HG02852 (cell line): ENCODE results near the gene KIFC1.
A peak's percentile ranks its signal among the peaks of the same experiment; 100 is the strongest.

ENCODE experiments used
- ATAC-seq: cut with Tn5 transposase; IDR thresholded peaks from one replicate; pipeline ENCODE4 v1.9.1; 2021; ENCODE audit warnings: mild to moderate bottlenecking, moderate library complexity; ENCODE audit not compliant: unreplicated experiment

The KIFC1 gene

DNA sequence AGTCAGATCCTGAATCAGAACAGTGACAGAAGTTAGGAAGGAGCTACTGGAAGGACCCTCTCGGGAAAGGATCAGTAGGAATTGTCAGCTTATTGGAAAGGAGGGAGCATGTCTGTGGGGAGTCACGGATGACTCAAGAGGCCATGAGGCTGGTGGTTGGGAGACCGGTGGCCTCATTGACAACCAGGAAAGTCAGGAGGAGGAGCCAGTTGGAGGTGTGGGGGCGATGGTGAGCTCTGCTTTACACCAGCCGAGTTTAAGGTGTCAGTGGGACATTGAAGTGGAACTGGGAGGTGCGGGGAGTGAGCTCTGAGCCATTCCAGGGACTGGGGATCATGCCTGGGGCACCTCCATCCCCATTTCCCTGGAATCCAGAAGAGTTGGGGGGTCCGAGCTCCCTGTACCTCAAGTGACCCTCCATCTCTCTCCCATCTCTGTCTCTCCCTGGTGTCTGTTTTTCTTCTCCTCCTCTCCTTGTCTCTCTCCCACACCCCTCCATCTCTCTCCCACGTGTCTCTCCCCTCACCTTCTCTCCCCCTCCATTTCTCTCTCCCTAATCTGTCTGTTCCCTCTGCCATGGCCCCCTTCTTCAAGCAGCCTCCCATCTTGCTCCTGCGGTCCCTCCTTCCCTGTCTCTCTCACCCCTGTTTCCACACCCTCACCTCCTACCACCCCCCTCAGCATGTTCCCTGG is 48.5 kb downstream of the KIFC1 start:
- no peak for ATAC-seq

DNA sequence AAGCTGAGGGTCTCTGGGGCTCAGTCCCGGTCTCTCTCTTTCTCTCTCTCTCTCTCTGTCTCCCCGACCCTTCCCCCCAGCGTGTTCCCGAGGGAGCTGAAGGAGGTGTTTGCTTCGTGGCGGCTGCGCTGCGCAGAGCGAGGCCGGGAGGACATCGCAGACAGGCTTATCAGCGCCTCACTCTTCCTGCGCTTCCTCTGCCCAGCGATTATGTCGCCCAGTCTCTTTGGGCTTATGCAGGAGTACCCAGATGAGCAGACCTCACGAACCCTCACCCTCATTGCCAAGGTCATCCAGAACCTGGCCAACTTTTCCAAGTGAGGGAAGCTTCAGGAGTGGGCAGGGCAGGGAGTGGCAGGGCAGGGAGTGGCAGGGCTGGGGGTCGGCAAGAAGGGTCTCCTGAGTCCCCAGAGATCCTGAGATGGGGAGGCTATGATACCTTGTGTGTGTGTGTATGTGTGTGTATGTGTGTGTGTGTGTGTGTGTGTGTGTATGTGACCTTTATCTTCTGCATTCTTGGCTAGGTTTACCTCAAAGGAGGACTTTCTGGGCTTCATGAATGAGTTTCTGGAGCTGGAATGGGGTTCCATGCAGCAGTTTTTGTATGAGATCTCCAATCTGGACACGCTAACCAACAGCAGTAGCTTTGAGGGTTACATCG is 49.2 kb downstream of the KIFC1 start:
- no peak for ATAC-seq

DNA sequence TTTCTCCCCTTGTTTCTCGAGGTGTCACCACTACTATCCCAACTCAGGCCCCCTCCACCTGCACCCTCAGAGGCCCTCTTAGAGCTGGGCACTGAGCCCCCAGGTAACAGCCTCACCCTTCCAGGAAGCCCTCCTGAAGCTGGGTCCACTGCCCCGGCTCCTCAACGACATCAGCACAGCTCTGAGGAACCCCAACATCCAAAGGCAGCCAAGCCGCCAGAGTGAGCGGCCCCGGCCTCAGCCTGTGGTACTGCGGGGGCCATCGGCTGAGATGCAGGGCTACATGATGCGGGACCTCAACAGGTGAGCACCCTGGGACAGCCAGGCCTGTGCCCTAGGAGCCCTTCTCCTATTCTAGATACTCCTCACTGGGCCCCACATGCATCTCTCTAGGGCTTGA is 49.8 kb downstream of the KIFC1 start:
- no peak for ATAC-seq

DNA sequence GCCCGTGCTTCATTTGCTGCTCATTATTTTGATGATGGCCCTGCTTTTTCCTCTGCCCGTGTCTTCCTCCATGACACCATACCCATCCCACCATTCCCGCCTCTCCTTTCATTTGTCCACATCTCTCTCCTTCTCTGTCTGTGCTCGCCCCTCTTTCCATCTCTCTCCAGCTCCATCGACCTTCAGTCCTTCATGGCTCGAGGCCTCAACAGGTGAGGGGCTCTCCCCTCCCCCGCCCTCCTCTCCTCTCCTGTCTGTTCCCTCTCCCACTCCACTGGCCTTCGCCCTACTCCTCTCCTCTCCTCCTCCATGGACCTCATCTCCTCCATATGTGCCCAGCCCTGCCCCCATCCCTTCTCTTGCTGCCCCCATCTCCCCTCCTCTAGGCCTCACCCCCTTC is 50.7 kb downstream of the KIFC1 start:
- no peak for ATAC-seq

DNA sequence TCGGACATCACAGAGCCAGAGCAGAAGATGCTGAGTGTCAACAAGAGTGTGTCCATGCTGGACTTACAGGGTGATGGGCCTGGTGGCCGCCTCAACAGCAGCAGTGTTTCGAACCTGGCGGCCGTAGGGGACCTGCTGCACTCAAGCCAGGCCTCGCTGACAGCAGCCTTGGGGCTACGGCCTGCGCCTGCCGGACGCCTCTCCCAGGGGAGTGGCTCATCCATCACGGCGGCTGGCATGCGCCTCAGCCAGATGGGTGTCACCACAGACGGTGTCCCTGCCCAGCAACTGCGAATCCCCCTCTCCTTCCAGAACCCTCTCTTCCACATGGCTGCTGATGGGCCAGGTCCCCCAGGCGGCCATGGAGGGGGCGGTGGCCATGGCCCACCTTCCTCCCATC is 51.4 kb downstream of the KIFC1 start:
- ATAC-seq: no peak

DNA sequence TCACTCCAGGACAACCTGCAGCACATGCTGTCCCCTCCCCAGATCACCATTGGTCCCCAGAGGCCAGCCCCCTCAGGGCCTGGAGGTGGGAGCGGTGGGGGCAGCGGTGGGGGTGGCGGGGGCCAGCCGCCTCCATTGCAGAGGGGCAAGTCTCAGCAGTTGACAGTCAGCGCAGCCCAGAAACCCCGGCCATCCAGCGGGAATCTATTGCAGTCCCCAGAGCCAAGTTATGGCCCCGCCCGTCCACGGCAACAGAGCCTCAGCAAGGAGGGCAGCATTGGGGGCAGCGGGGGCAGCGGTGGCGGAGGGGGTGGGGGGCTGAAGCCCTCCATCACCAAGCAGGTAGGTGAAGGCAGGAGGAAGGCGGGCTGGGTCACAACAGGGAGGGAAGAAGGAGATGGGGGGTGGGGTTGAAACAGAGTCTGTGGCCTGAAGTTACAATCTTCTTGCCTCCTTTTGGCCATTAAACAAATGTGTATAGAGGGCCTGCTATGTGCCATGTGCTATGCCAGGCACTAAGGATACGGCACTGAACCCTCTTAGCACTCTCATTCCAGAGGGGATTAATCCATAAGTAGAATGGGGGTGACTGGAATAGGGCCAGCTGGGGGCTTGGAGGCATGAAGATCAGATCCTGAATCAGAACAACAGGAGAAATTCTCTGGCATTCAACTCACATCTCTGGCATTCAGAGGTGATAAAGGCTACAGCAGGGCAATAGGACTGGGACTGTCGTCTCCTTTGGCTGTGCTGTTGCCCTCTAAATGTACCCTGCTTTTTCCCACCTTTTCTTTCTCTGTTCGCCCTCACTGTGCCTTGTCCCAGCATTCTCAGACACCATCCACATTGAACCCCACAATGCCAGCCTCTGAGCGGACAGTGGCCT is 52.2 kb downstream of the KIFC1 start:
- ATAC-seq: no peak

DNA sequence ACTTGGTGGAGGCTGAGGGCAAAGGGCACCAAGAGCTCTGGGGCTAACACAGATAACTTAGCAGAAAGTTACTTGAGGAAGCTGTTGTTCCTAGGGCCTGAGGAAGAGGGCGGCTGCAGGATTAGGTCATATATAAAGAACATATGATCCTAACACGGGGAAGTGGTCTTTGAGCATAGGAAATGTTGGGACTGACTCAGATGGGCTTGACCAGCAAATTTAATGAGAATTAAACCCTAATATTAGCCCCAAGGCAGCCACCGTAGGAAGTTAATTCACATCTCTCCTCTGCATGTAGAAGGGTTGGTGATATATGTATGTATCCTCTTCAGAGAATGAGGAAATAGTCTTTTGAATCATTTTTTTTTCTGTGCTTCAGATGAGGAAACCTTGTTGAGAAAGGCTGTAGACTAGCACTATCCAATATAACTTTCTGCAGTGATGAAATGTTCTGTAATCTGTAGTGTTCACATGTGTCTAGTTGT is 53.5 kb downstream of the KIFC1 start:
- no peak for ATAC-seq

DNA sequence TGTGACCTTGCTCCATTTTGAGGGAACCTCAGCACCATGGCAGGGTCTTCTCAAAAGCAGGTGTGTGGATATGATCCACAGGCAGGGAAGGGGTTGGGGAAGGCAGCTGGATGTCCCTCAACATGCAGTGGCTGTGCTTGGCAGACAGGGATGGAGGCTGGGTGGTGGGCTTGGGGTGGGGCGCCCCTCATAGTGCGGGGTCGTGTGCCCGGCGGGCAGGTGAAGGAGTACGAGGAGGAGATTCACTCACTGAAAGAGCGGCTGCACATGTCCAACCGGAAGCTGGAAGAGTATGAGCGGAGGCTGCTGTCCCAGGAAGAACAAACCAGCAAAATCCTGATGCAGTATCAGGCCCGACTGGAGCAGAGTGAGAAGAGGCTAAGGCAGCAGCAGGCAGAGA is 54.7 kb downstream of the KIFC1 start:
- ATAC-seq: no peak

DNA sequence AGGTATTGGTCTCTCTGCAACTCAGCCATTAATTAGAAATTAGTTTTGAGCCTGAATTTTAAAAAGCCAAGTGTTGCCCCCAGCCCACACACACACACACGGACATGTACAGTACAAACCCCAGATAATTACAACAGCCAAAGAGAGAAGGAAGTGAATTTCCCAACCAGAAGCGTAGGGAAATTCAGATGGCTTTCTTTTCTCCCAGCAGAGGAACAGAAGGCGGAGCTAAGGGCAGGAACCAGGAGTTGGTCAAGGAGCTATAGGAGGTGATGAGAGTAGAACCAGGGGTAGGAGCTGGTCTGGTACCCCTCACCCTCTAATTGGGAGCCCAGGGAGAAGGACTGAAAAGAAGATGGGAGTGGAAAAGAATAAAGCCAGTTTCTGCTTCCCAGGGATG is 58.8 kb downstream of the KIFC1 start:
- ATAC-seq: no peak

DNA sequence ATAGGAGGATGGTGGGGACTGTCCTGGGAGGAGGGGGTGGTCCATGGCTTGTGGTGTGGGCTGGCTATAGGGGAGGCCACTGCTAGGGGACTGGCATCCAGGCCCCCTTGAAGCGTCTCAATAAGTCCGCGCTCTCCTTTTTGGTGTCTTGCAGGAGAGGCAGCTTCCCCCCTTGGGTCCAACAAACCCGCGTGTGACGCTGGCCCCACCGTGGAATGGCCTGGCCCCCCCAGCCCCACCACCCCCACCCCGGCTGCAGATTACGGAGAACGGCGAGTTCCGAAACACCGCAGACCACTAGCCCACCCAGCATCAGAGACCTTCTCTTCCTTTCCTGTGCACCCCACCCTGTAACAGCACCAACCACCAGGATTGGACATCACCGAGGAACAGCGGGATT is 60.0 kb downstream of the KIFC1 start:
- ATAC-seq: no peak

DNA sequence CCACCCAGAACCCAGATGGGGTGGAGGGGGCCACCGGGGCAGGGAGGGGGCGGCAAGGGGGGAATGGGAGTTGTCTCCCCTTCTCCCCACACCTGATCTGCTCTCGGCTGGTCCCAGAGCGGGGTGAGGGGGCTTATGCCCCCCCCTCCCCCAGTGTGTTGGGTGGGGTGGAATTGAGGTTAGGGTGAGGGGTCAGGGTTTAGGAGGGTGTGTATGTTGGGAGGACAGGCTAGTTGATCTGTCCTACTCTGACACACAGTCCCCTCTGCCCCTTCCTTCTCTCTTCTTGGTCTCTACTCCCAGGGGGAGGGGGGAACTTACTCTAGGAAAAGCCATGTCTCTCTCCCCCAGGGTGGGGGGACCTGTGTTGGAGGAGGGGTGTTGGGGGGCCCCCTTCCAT is 60.9 kb downstream of the KIFC1 start:
- ATAC-seq: no peak

DNA sequence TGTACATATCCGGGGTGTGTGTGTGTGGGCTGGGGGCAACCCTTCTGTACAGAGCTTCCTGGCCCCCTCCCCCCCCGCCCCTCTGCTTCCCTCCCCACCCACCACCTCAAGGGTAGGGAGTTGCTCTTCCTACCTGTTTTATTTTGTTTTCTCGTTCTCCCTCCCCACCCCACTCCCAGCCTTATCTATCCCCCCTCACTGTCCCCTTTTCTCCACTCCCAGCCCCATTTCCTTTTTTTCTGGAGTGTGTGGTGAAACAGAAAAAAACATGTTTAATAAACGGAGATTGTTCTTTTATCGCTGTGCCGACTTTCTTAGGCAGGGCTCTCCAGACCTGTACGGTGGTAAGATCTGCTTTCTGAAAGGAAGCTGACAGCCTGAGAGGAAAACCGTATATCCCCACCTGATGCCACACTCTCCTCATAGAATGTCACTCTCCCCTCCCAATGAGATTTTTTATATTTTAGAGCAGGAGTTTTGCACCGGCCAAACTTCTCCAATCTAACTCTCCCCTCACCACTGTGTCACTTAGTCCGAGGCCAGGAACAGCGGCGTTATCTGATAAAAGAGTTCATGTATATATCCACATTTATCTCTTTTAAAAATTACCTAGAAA is 61.9 kb downstream of the KIFC1 start:
- no peak for ATAC-seq

DNA sequence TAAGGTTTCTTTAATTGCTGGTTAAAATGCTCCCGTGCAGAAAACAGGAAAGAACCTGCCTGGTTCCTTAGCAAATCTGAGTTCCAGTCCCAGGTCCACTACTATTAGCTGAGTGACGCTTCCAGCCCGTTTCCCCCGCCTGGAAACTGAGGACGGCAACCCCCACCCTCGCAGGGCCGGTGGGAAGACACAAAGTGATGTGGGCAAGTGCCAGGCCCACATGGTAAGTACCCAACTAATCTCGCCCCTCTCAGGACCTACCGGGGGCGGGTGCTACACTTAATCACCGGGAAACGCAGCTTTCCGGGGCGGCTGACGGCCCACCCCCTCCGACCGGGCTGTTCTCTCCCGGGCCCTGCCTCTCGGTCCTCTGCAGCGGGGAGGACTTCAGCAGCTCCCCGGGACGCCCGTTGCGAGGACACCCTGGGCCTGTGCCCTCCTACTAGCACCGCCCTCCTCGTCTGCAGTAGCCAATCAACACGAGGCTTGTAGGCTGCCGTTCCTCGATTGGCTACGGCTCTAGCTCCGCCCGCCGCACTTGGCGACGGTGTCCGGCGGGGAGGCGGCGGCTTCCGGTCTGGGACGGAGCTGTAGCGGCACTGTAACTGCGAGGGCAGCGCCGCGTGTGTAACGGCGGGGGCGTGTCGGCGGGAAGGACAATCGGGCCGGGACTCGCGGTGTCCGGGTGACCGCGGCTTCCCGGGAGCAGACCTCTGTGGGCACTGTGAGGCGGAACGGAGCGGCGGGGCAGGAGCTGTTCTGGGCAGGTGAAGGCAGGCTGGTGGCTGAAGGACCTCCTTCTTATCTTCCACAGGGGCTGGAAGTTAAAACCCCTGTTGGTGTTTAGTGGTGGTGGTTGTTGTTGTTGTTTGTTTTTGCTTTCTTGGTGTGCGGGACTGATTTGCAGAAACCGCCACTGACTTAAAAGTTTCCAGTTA is 62.7 kb downstream of the KIFC1 start, which contains the start of gene ZBTB9:
Gene ZBTB9, plus strand, starts transcription at position 568 of the 938 bp plus-strand sequence. CDS start 525 bp downstream, outside the sequence.
- ATAC-seq: peak; percentile 99

DNA sequence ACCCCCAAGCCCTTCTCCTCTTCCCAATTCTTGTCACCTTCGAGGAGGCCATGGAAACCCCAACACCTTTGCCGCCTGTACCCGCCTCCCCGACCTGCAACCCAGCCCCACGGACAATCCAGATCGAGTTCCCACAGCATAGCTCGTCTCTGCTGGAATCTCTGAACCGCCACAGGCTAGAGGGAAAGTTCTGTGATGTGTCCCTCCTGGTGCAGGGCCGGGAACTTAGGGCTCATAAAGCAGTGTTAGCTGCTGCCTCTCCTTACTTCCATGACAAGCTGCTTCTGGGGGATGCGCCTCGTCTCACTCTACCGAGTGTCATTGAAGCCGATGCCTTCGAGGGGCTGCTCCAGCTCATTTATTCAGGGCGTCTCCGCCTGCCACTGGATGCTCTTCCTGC is 63.4 kb downstream of the KIFC1 start:
- ATAC-seq: no peak

DNA sequence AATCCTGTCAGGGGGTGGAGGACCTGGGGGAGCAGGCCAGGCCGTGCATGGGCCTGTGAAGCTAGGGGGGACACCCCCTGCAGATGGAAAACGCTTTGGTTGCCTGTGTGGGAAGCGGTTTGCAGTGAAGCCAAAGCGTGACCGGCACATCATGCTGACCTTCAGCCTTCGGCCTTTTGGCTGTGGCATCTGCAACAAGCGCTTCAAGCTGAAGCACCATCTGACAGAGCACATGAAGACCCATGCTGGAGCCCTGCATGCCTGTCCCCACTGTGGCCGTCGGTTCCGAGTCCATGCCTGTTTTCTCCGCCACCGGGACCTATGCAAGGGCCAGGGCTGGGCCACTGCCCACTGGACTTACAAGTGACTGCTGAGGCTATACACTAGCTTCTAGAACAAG is 64.5 kb downstream of the KIFC1 start:
- no peak for ATAC-seq

DNA sequence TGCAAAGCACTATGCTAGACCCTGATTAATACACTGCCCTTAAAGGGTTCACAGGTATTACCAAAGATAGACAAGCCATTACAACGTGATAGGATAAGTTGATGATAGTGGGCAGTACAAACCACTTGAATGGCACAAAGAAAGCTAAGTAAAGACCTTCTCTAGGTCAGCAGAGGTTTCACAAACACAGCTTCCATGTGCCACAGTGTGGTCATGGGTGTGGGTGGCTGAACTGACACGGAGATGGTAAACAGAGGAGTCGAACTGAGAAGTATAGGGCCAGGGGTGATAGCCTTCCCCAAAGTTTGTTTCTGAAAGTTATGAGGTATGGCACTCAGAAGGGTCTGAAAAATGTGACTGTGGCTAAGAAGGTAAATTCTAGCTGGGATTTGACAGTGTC is 67.1 kb downstream of the KIFC1 start:
- no peak for ATAC-seq

DNA sequence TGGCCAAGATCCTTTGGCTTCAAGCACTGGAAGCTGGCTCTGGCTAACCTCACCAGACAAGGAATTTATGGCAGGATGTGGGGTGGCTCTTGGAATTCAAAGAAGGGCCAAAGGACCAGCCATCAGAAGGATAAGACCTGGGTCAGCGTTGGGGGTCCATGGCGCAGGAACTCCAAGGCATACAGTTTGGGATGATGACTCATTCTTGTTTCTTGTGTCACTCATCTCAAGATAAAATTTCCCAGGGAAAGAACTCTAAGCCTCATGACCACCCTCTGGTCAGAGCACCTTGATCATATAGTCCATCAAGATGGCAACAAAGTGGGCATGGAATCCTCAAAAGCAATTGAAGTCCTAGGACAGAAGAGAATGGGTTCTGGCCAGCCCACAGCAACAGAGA is 67.6 kb downstream of the KIFC1 start:
- ATAC-seq: no peak
